Gastrocnemius medialis (tissue), 4 donors: ENCODE measurements around the gene HOXA3.

Source experiments
- POLR2A ChIP-seq, 2 donors: fragments of 450-650 bp; IDR thresholded peaks; one replicate each; pipeline ENCODE4 v1.6.1; 2017; ENCODE audit warnings: antibody characterized with exemption in 2 of 2, mild to moderate bottlenecking in 2 of 2, moderate library complexity in 2 of 2
- TF ChIP-seq, protein P1 (sequence below), 5 experiments: fragments of 450-650 bp in 3 of 5; fragments of 200-600 bp in 2 of 5; sonication (generic) in 2 of 5; IDR thresholded peaks in 4 of 5; conservative IDR thresholded peaks in 1 of 5; 1 replicate in 4 of 5; 2 replicates in 1 of 5; pipeline ENCODE4 v1.5.1; 2016 to 2019; ENCODE audit warnings: antibody characterized with exemption in 5 of 5, mild to moderate bottlenecking in 3 of 5, moderate library complexity in 3 of 5

DNA sequence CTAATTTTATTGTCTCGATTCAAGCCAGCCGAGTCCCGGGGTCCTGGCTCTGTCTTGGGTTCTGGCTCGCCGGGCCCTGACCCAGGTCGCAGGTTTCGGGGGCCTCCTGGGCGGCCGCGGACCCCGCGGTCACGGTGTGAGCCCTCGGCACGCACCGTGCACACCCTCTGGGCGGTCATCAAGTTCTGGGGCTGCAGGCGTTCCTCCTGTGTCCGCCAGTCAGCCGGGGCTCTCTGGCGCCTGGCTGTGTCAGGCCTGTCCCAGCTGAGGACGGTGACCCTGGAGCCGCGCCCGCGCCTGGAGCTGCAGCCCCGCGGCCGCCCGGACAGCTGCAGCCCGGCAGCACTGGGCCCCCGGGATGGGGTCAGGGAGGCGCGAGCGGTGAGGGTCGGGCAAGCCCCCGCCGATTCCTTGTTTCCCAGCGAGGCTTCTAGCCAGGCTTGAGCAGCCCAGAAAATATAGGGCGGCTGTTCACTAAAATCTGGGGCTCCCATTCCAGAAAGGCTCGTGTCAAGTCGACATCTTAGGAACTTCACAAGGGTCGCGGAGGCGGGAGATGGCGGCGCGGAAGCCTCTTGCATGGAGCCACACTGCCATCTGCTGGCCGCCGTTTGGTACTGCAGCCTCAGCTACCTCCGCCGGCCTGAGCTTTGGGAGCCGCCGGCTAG, 8.3 kb upstream of the HOXA3 start:
- no peak for TF ChIP-seq POLR2A (IDR thresholded peaks at IDR 0.05)
- TF ChIP-seq, protein P1, sequence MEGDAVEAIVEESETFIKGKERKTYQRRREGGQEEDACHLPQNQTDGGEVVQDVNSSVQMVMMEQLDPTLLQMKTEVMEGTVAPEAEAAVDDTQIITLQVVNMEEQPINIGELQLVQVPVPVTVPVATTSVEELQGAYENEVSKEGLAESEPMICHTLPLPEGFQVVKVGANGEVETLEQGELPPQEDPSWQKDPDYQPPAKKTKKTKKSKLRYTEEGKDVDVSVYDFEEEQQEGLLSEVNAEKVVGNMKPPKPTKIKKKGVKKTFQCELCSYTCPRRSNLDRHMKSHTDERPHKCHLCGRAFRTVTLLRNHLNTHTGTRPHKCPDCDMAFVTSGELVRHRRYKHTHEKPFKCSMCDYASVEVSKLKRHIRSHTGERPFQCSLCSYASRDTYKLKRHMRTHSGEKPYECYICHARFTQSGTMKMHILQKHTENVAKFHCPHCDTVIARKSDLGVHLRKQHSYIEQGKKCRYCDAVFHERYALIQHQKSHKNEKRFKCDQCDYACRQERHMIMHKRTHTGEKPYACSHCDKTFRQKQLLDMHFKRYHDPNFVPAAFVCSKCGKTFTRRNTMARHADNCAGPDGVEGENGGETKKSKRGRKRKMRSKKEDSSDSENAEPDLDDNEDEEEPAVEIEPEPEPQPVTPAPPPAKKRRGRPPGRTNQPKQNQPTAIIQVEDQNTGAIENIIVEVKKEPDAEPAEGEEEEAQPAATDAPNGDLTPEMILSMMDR (IDR thresholded peaks at IDR 0.05 in 4 of 5, conservative IDR thresholded peaks at IDR 0.05 in 1 of 5): peak; percentile 99 to 100 (median 100)
